GM18907 (cell line): Measurements from ENCODE around the gene FZR1.
A peak's percentile ranks its signal among the peaks of the same experiment; 100 is the strongest.
"Not testable (repeated sequence)": the region's sequence is repeated elsewhere in the genome, so short reads cannot be mapped to it uniquely, and the experiment has no call there.

ENCODE experiments used
- ATAC-seq: cut with Tn5 transposase; IDR thresholded peaks from one replicate; pipeline ENCODE4 v1.9.1; 2021; ENCODE audit warnings: mild to moderate bottlenecking, moderate library complexity; ENCODE audit not compliant: unreplicated experiment

The FZR1 gene

GRCh38 chr19:3494051-3494450, 12.1 kb upstream of the FZR1 start:
- ATAC-seq: no peak

- ATAC-seq: no peak
Measured at GRCh38 chr19:3494559-3494958, 11.6 kb upstream of the FZR1 start.

GRCh38 chr19:3496392-3497273, 9.5 kb upstream of the FZR1 start:
- ATAC-seq: no peak

- ATAC-seq: no peak
Measured at GRCh38 chr19:3497757-3498520, 8.2 kb upstream of the FZR1 start.

- ATAC-seq: peak; percentile 2
Measured at GRCh38 chr19:3499738-3500428, 6.2 kb upstream of the FZR1 start.

- peak; percentile 77 for ATAC-seq
Measured at GRCh38 chr19:3500429-3501101, 5.5 kb upstream of the FZR1 start, which contains the start of gene DOHH. TSS of gene DOHH (minus strand) at chr19:3500674. CDS start at chr19:3496814, 3,860 bp downstream.

GRCh38 chr19:3501780-3502179, 4.3 kb upstream of the FZR1 start:
- ATAC-seq: no peak

- no peak for ATAC-seq
Measured at GRCh38 chr19:3503036-3503572, 3.0 kb upstream of the FZR1 start.

- no peak for ATAC-seq
Measured at GRCh38 chr19:3504735-3505134, 1.4 kb upstream of the FZR1 start.

GRCh38 chr19:3506384-3507340, 551 bp downstream of the FZR1 start:
- ATAC-seq: peak; percentile 35

- ATAC-seq: no peak
Measured at GRCh38 chr19:3507371-3508120, 1.4 kb downstream of the FZR1 start.

GRCh38 chr19:3508121-3508661, 2.1 kb downstream of the FZR1 start:
- not testable (repeated sequence) for ATAC-seq

GRCh38 chr19:3508771-3509535, 2.8 kb downstream of the FZR1 start:
- ATAC-seq: no peak

GRCh38 chr19:3509566-3509989, 3.5 kb downstream of the FZR1 start:
- no peak for ATAC-seq

- ATAC-seq: no peak
Measured at GRCh38 chr19:3510727-3511126, 4.6 kb downstream of the FZR1 start.

GRCh38 chr19:3511506-3512251, 5.6 kb downstream of the FZR1 start:
- no peak for ATAC-seq
